Endothelial cell of umbilical vein (primary cell): Measurements from ENCODE around the gene RNF145. TPM values are rescaled to one million over a fixed set of nuclear protein-coding genes. Genes with fewer than 3 reads are reported as not detected.

Experiments
- BruUV-seq: library from RNA; stranded (reverse); fragments of 400-500 nt; replicated peaks from 2 replicates; lab custom pipeline; 2021; lab: Mats Ljungman, UMichigan
- CTCF ChIA-PET: fragments of 300-600, 350-600 bp; sonication (Branson Sonifier 250); formaldehyde crosslinking; loops from one replicate; lab custom pipeline; 2021; ENCODE audit warnings: antibody characterized with exemption, inconsistent platforms; lab: Charles Lee
- POLR2A ChIA-PET: fragments of 300-600, 350-600 bp; sonication (Branson Sonifier 250); formaldehyde crosslinking; loops from one replicate; lab custom pipeline; 2021; ENCODE audit warnings: antibody characterized with exemption, inconsistent platforms; lab: Charles Lee
- DNase-seq: peaks from one replicate; pipeline ENCODE4 v3.0.0-alpha.2; 2011; ENCODE audit warnings: low read depth, low spot score
- FAIRE-seq: peaks from 2 replicates; lab custom pipeline; 2011; peaks lifted over from hg19 to GRCh38; lab: Jason Lieb, UNC
- H2AFZ ChIP-seq: 2 replicates; pipeline ENCODE4 v1.6.0; 2012; ENCODE audit warnings: low read depth, low read length, control low read depth, inconsistent platforms
- H3K27ac ChIP-seq: 2 replicates; pipeline ENCODE4 v1.5.1; 2011; ENCODE audit warnings: low read depth, mild to moderate bottlenecking, control low read depth, low read length, moderate library complexity; ENCODE audit not compliant: insufficient read depth
- H3K27me3 ChIP-seq, 2 experiments: 2 replicates each; pipeline versions ENCODE4 v1.6.0 to v1.6.1; 2011; ENCODE audit warnings: low read length in 2 of 2, mixed read lengths in 1 of 2; ENCODE audit not compliant: control insufficient read depth in 2 of 2, insufficient read depth in 2 of 2
- H3K36me3 ChIP-seq, 2 experiments: 2 replicates in 1 of 2; 3 replicates in 1 of 2; pipeline ENCODE4 v1.5.1; 2011; ENCODE audit warnings: low read length in 2 of 2, mild to moderate bottlenecking in 1 of 2, moderate library complexity in 1 of 2; ENCODE audit not compliant: control insufficient read depth in 2 of 2, insufficient read depth in 2 of 2; ENCODE audit errors: extremely low read depth in 1 of 2
- H3K4me1 ChIP-seq: 3 replicates; pipeline ENCODE4 v1.5.1; 2011; ENCODE audit warnings: mild to moderate bottlenecking, low read length; ENCODE audit not compliant: control insufficient read depth, insufficient read depth; ENCODE audit errors: extremely low read depth
- H3K4me2 ChIP-seq: 2 replicates; pipeline ENCODE4 v1.6.1; 2011; ENCODE audit warnings: low read length, control low read depth, mixed read lengths; ENCODE audit not compliant: insufficient read depth
- H3K4me3 ChIP-seq, 3 experiments: fragments of 200-600 bp in 1 of 3; sonication (generic), shearing (Covaris generic) in 1 of 3; replicated peaks in 1 of 3; 2 replicates each; pipeline ENCODE4 v1.5.1; 2011 to 2016; ENCODE audit warnings: control low read depth in 3 of 3, low read length in 3 of 3, mild to moderate bottlenecking in 2 of 3, inconsistent platforms in 1 of 3, low read depth in 1 of 3, moderate library complexity in 1 of 3; ENCODE audit not compliant: insufficient read depth in 1 of 3
- H3K79me2 ChIP-seq: 2 replicates; pipeline ENCODE4 v1.6.0; 2012; ENCODE audit warnings: low read length, inconsistent platforms; ENCODE audit not compliant: control insufficient read depth, insufficient read depth
- H3K9ac ChIP-seq: replicated peaks from 2 replicates; pipeline ENCODE3; 2011; ENCODE audit warnings: low read length, control low read depth; ENCODE audit not compliant: insufficient read depth; ENCODE audit errors: extremely low read depth
- H3K9me1 ChIP-seq: replicated peaks from 3 replicates; pipeline ENCODE4 v1.6.0; 2011; ENCODE audit warnings: mild to moderate bottlenecking, low read length; ENCODE audit not compliant: control insufficient read depth, insufficient read depth; ENCODE audit errors: extremely low read depth
- H3K9me3 ChIP-seq: replicated peaks from 2 replicates; pipeline ENCODE4 v1.5.1; 2012; ENCODE audit warnings: low read length, inconsistent platforms; ENCODE audit not compliant: control insufficient read depth, insufficient read depth
- H4K20me1 ChIP-seq: replicated peaks from 2 replicates; pipeline ENCODE3; 2011; ENCODE audit warnings: mild to moderate bottlenecking, low read length; ENCODE audit not compliant: control insufficient read depth, insufficient read depth; ENCODE audit errors: extremely low read depth
- EZH2 ChIP-seq: IDR thresholded peaks from 2 replicates; pipeline ENCODE4 v1.6.1; 2012; ENCODE audit warnings: borderline replicate concordance, low read depth, mild to moderate bottlenecking, moderate library complexity, low read length, inconsistent platforms; ENCODE audit not compliant: severe bottlenecking
- FOS ChIP-seq: IDR thresholded peaks from 2 replicates; pipeline ENCODE4 v1.6.1; 2011; ENCODE audit warnings: mild to moderate bottlenecking, low read length, moderate library complexity, borderline replicate concordance; ENCODE audit not compliant: insufficient read depth
- GATA2 ChIP-seq: IDR thresholded peaks from 2 replicates; pipeline ENCODE4 v1.7.0; 2011; ENCODE audit warnings: low read depth, mild to moderate bottlenecking, moderate library complexity, mixed read lengths, low read length; ENCODE audit not compliant: insufficient read length, insufficient read depth
- JUN ChIP-seq: IDR thresholded peaks from 2 replicates; pipeline ENCODE4 v1.6.1; 2011; ENCODE audit warnings: borderline replicate concordance, low read depth; ENCODE audit not compliant: insufficient read length, insufficient read depth
- MAX ChIP-seq: IDR thresholded peaks from 2 replicates; pipeline ENCODE4 v1.6.1; 2011; ENCODE audit not compliant: insufficient read depth, insufficient read length
- POLR2A ChIP-seq: IDR thresholded peaks from 2 replicates; pipeline ENCODE4 v1.6.1; 2012; ENCODE audit warnings: low read depth, mild to moderate bottlenecking, control low read depth, low read length
- dilution Hi-C: fragments of 300-500 bp; cut with MboI; formaldehyde crosslinking; loops from one replicate; pipeline ENCODE4 v1.15.0; 2019; ENCODE audit warnings: low sequenced_read_pairs; ENCODE audit not compliant: extremely low pct_ligation_motif_present
- intact Hi-C: fragments of 100-400 bp; cut with micrococcal nuclease; formaldehyde crosslinking; loops from one replicate; pipeline ENCODE4 v1.10.0; 2022
- polyA plus RNA-seq, 4 experiments: library from polyadenylated mRNA; depleted of rRNA in 3 of 4; stranded (reverse) in 3 of 4; unstranded in 1 of 4; fragments of >200 nt; gene quantifications; 2 replicates each; pipeline versions ENCODE4 v1.2.1 to v1.2.3, GENCODE V29; 2011 to 2012; ENCODE audit warnings: missing spikeins in 1 of 4
- total RNA-seq: library from RNA; stranded (reverse); gene quantifications from 2 replicates; pipeline ENCODE4 v1.2.3, GENCODE V29; 2021
- TF ChIP-seq, protein P1 (sequence below), 2 donors: IDR thresholded peaks; 1 replicate in 1 of 2; 2 replicates in 1 of 2; pipeline ENCODE4 v1.5.1; 2011; ENCODE audit warnings: low read length in 2 of 2, mild to moderate bottlenecking in 2 of 2, moderate library complexity in 2 of 2, control low read depth in 1 of 2, inconsistent platforms in 1 of 2, low read depth in 1 of 2; ENCODE audit not compliant: insufficient read depth in 1 of 2; ENCODE audit errors: extremely low read depth in 1 of 2

Gene RNF145
- total and polyA plus RNA-seq, 2 donors (not counting 3 experiments of a cell fraction or from before 2014, with no cell fraction given) = 39.4 to 62.3 TPM

GRCh38 chr5:159249158-159249557 lies 39.8 kb upstream of the RNF145 start:
- DNase-seq (no peak), FAIRE-seq (no peak)
- dilution Hi-C loops = no loop called here

More at GRCh38 chr5:159249158-159249557, 39.8 kb upstream of the RNF145 start:
- no peaks in the 10 kb centered on the region for H3K9me3 ChIP-seq
- H3K9me1 ChIP-seq = no peaks in the 10 kb centered on the region
- H3K27ac ChIP-seq = no peak overlapping the region
- no peaks in the 10 kb centered on the region for H3K36me3 ChIP-seq
- no TSS peak for BruUV-seq
- no peak overlapping the region for H3K4me2 ChIP-seq
- no peaks in the 10 kb centered on the region for H3K4me1 ChIP-seq
- H3K9ac ChIP-seq = no peak overlapping the region
- H3K4me3 ChIP-seq = no peak overlapping the region
- peaks cover 0 to 7% of the 10 kb centered on the region in 2 experiments for H3K27me3 ChIP-seq
- TF ChIP-seq, protein P1, sequence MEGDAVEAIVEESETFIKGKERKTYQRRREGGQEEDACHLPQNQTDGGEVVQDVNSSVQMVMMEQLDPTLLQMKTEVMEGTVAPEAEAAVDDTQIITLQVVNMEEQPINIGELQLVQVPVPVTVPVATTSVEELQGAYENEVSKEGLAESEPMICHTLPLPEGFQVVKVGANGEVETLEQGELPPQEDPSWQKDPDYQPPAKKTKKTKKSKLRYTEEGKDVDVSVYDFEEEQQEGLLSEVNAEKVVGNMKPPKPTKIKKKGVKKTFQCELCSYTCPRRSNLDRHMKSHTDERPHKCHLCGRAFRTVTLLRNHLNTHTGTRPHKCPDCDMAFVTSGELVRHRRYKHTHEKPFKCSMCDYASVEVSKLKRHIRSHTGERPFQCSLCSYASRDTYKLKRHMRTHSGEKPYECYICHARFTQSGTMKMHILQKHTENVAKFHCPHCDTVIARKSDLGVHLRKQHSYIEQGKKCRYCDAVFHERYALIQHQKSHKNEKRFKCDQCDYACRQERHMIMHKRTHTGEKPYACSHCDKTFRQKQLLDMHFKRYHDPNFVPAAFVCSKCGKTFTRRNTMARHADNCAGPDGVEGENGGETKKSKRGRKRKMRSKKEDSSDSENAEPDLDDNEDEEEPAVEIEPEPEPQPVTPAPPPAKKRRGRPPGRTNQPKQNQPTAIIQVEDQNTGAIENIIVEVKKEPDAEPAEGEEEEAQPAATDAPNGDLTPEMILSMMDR (IDR thresholded peaks at IDR 0.05; ENCODE audit: extremely low read depth in 1 of 2, insufficient read depth in 1 of 2, low read depth in 1 of 2, low read length in 2 of 2) = no peak
- TF ChIP-seq MAX (no peak), POLR2A (no peak), JUN (no peak), FOS (no peak), GATA2 (no peak), EZH2 (no peak)
- H4K20me1 ChIP-seq = no peaks in the 10 kb centered on the region
- ChIA-PET POLR2A (no interaction called here), CTCF (no interaction called here)
- H2AFZ ChIP-seq = no peak overlapping the region
- no peaks in the 10 kb centered on the region for H3K79me2 ChIP-seq
- intact Hi-C loops = no loop called here
